HCT116 (cell line): ENCODE results near the gene KIAA1328.

Experiments used
- CTCF ChIP-seq, 3 experiments: fragments of 200-600 bp in 1 of 3; sonication (generic) in 1 of 3; IDR thresholded peaks in 2 of 3; conservative IDR thresholded peaks in 1 of 3; 2 replicates each; pipeline ENCODE4 v1.5.1; 2012 to 2017; ENCODE audit warnings: low read depth in 2 of 3, low read length in 2 of 3, antibody characterized with exemption in 1 of 3, borderline replicate concordance in 1 of 3, control low read depth in 1 of 3, mild to moderate bottlenecking in 1 of 3, mixed read lengths in 1 of 3, mixed run types in 1 of 3, moderate library complexity in 1 of 3; ENCODE audit not compliant: insufficient read depth in 1 of 3
- EZH2 ChIP-seq: fragments of 200-600 bp; sonication (generic); IDR thresholded peaks from 2 replicates; pipeline ENCODE4 v1.6.1; 2017; ENCODE audit warnings: antibody characterized with exemption, mixed run types
- POLR2AphosphoS5 ChIP-seq: IDR thresholded peaks from 2 replicates; pipeline ENCODE4 v1.6.1; 2011; ENCODE audit warnings: mild to moderate bottlenecking, low read depth, low read length, moderate library complexity

DNA sequence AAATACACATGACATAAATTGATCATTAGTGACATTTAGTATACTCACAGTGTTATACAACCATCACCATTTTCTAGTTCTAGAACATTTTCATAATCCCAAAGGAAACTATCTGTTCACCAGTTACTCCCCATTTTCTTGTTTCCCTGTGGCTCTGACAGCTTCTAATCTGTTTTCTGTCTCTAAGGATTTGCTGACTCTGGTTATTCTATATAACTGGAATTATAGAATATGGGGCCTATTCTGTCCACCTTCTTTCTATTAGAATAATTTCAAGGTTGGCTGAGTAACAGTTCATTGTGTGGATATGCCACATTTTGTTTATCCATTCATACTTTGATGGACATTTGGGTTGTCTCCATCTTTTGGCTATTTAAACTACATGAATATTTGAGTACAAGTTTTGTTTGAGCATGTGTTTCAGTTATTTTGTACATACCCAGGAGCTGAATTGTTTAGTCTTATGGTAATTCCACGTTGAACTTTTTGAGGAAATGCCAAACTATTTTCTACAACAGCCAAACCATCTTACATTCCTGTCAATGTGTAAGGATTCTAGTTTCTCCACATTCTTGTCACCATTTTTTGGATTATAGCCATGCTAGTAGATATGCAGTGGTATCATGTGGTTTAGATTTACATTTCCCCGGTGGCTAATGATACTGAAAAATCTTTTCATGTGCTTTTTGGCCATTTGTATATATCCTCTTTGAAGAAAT, 20.5 kb downstream of the KIAA1328 start:
- TF ChIP-seq CTCF (IDR thresholded peaks at IDR 0.05 in 2 of 3, conservative IDR thresholded peaks at IDR 0.05 in 1 of 3; ENCODE audit: borderline replicate concordance in 1 of 3, insufficient read depth in 1 of 3, low read depth in 2 of 3, low read length in 2 of 3), result no peak
- no peak for TF ChIP-seq EZH2
- no peak for TF ChIP-seq POLR2AphosphoS5
